Smooth muscle cell (in vitro differentiated cells): ENCODE data around the gene ARMH4. TPM values are rescaled to one million over a fixed set of nuclear protein-coding genes. Genes with fewer than 3 reads are reported as not detected.

Experiments used
- DNase-seq: peaks from one replicate; lab custom pipeline; 2025; ENCODE audit not compliant: unreplicated experiment; lab: John Stamatoyannopoulos, UW
- H2AFZ ChIP-seq: fragments of 200-600 bp; sonication (generic); 2 replicates; pipeline ENCODE4 v1.6.0; 2016; ENCODE audit warnings: antibody characterized with exemption, low read depth, mild to moderate bottlenecking
- H3F3A ChIP-seq: fragments of 200-600 bp; sonication (generic); 2 replicates; pipeline ENCODE4 v1.6.0; 2017; ENCODE audit warnings: antibody characterized with exemption, low read depth
- H3K27ac ChIP-seq: fragments of 200-600 bp; sonication (generic); 2 replicates; pipeline ENCODE4 v1.5.1; 2016; ENCODE audit warnings: low read depth, mild to moderate bottlenecking
- H3K27me3 ChIP-seq: fragments of 200-600 bp; sonication (generic); 2 replicates; pipeline ENCODE4 v1.6.1; 2016; ENCODE audit warnings: low read depth, mild to moderate bottlenecking
- H3K36me3 ChIP-seq: fragments of 200-600 bp; sonication (generic); 2 replicates; pipeline ENCODE4 v1.5.1; 2016; ENCODE audit warnings: low read depth
- H3K4me1 ChIP-seq: fragments of 200-600 bp; sonication (generic); 2 replicates; pipeline ENCODE4 v1.5.1; 2016; ENCODE audit warnings: low read depth
- H3K4me2 ChIP-seq: fragments of 200-600 bp; sonication (generic); 2 replicates; pipeline ENCODE4 v1.6.0; 2016; ENCODE audit warnings: mild to moderate bottlenecking
- H3K4me3 ChIP-seq: fragments of 200-600 bp; sonication (generic); 2 replicates; pipeline ENCODE4 v1.5.1; 2016; ENCODE audit warnings: mild to moderate bottlenecking
- H3K79me2 ChIP-seq: fragments of 200-600 bp; sonication (generic); 2 replicates; pipeline ENCODE4 v1.6.0; 2016; ENCODE audit warnings: low read depth, mild to moderate bottlenecking
- H3K9ac ChIP-seq: fragments of 200-600 bp; sonication (generic); 2 replicates; pipeline ENCODE4 v1.6.0; 2016; ENCODE audit warnings: low read depth
- H3K9me3 ChIP-seq: fragments of 200-600 bp; sonication (generic); replicated peaks from 2 replicates; pipeline ENCODE4 v1.5.1; 2016; ENCODE audit warnings: low read depth
- H4K20me1 ChIP-seq: fragments of 200-600 bp; sonication (generic); 2 replicates; pipeline ENCODE4 v1.6.0; 2016; ENCODE audit warnings: low read depth
- CTCF ChIP-seq: fragments of 200-600 bp; sonication (generic); IDR thresholded peaks from 2 replicates; pipeline ENCODE4 v1.5.1; 2017; ENCODE audit warnings: borderline replicate concordance, mild to moderate bottlenecking, antibody characterized with exemption; ENCODE audit not compliant: insufficient read depth, poor library complexity, severe bottlenecking
- WGBS: methylation state at CpG from one replicate; pipeline ENCODE4 v1.1.7; 2016; ENCODE audit warnings: low lambda C conversion rate; 5-methylcytosine and 5-hydroxymethylcytosine counted together
- polyA plus RNA-seq: library from polyadenylated mRNA; unstranded; fragments of >200 nt; fragmentation: Nextera tagmentation; extraction: Ambion mirVana; gene quantifications from 2 replicates; pipeline ENCODE4 v1.2.1, GENCODE V29; 2016
- total RNA-seq: library from RNA; depleted of rRNA; stranded (reverse); fragments of >200 nt; gene quantifications from 2 replicates; pipeline ENCODE4 v1.2.3, GENCODE V29; 2014

The ARMH4 gene
- total and polyA plus RNA-seq, 2 experiments from 2014 or later, result 12.9 to 14.7 TPM

DNA sequence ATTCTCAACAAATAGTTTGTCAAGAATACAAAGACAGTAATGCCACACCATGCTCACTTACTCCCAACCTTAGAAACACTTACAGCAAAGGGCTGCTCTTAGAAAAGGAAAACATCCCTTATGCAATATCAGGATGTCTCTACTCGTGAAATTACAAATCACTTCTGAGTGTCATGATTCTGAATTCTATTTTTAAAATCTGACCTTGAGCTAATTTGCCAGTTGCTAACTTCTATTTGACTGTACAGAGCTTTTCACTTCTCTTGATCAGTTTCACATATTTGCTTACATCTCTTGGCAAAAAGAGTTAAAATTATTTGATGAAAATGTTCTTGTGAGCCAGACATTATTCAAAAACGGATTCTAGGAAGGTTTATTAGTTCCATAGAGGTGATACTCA, 149.4 kb downstream of the ARMH4 start:
- 76% methylated on average over 2 of the region's 2 CpGs for WGBS
- Histone ChIP-seq H3K9ac (no peak overlapping the region), H3K4me1 (peaks cover 3% of the 10 kb centered on the region), H3K4me2 (no peak overlapping the region), H3K27me3 (no peaks in the 10 kb centered on the region), H3K79me2 (no peaks in the 10 kb centered on the region), H3K36me3 (no peaks in the 10 kb centered on the region), H4K20me1 (no peaks in the 10 kb centered on the region), H3F3A (no peaks in the 10 kb centered on the region), H2AFZ (no peak overlapping the region), H3K9me3 (no peaks in the 10 kb centered on the region), H3K27ac (no peak overlapping the region), H3K4me3 (no peak overlapping the region)
- TF ChIP-seq CTCF, result no peak
- DNase-seq, result no peak

- no peaks in the 10 kb centered on the region for H3K27me3 ChIP-seq
- no peaks in the 10 kb centered on the region for H3K9me3 ChIP-seq
- H3K4me3 ChIP-seq, result no peak overlapping the region
- no peak for DNase-seq
- H4K20me1 ChIP-seq, result no peaks in the 10 kb centered on the region
- H3K27ac ChIP-seq, result no peak overlapping the region
- no peaks in the 10 kb centered on the region for H3F3A ChIP-seq
- no peaks in the 10 kb centered on the region for H3K36me3 ChIP-seq
- H3K4me2 ChIP-seq, result no peak overlapping the region
- no peak overlapping the region for H2AFZ ChIP-seq
- no peaks in the 10 kb centered on the region for H3K79me2 ChIP-seq
- 100% methylated on average over 1 of the region's 1 CpG for WGBS
- peaks cover 3% of the 10 kb centered on the region for H3K4me1 ChIP-seq
- no peak overlapping the region for H3K9ac ChIP-seq
- no peak for TF ChIP-seq CTCF
These were observed 152.0 kb downstream of the ARMH4 start for GRCh38 chr14:57999979-58000378.

- H2AFZ ChIP-seq, result no peak overlapping the region
- H3F3A ChIP-seq, result no peaks in the 10 kb centered on the region
- peaks cover 3% of the 10 kb centered on the region for H3K4me1 ChIP-seq
- no peaks in the 10 kb centered on the region for H3K9me3 ChIP-seq
- H3K27ac ChIP-seq, result no peak overlapping the region
- no peak overlapping the region for H3K4me2 ChIP-seq
- no peak overlapping the region for H3K4me3 ChIP-seq
- no peak for DNase-seq
- no peak overlapping the region for H3K9ac ChIP-seq
- no peaks in the 10 kb centered on the region for H3K36me3 ChIP-seq
- no peaks in the 10 kb centered on the region for H3K79me2 ChIP-seq
- no peaks in the 10 kb centered on the region for H3K27me3 ChIP-seq
- no peak for TF ChIP-seq CTCF
- WGBS, result 79% methylated on average over 2 of the region's 2 CpGs
- H4K20me1 ChIP-seq, result no peaks in the 10 kb centered on the region
These were observed 152.5 kb downstream of the ARMH4 start for GRCh38 chr14:57999471-57999870.

GRCh38 chr14:57998766-57999165, 153.2 kb downstream of the ARMH4 start:
- H3F3A ChIP-seq, result no peaks in the 10 kb centered on the region
- no peaks in the 10 kb centered on the region for H3K79me2 ChIP-seq
- WGBS, result 86% methylated on average over 1 of the region's 1 CpG
- no peaks in the 10 kb centered on the region for H3K27me3 ChIP-seq
- DNase-seq, result no peak
- H3K36me3 ChIP-seq, result no peaks in the 10 kb centered on the region
- H3K4me2 ChIP-seq, result no peak overlapping the region
- no peaks in the 10 kb centered on the region for H4K20me1 ChIP-seq
- no peak overlapping the region for H2AFZ ChIP-seq
- TF ChIP-seq CTCF, result no peak
- H3K4me3 ChIP-seq, result no peak overlapping the region
- no peaks in the 10 kb centered on the region for H3K9me3 ChIP-seq
- peaks cover 3% of the 10 kb centered on the region for H3K4me1 ChIP-seq
- no peak overlapping the region for H3K27ac ChIP-seq
- H3K9ac ChIP-seq, result no peak overlapping the region
